COLO829 (cell line): ENCODE results near the gene UGT1A8.
A peak's percentile ranks its signal among the peaks of the same experiment; 100 is the strongest.

Experiments used
- DNase-seq: peaks from one replicate; pipeline ENCODE4 v3.0.0; 2012; ENCODE audit warnings: low spot score

The UGT1A8 gene

DNA sequence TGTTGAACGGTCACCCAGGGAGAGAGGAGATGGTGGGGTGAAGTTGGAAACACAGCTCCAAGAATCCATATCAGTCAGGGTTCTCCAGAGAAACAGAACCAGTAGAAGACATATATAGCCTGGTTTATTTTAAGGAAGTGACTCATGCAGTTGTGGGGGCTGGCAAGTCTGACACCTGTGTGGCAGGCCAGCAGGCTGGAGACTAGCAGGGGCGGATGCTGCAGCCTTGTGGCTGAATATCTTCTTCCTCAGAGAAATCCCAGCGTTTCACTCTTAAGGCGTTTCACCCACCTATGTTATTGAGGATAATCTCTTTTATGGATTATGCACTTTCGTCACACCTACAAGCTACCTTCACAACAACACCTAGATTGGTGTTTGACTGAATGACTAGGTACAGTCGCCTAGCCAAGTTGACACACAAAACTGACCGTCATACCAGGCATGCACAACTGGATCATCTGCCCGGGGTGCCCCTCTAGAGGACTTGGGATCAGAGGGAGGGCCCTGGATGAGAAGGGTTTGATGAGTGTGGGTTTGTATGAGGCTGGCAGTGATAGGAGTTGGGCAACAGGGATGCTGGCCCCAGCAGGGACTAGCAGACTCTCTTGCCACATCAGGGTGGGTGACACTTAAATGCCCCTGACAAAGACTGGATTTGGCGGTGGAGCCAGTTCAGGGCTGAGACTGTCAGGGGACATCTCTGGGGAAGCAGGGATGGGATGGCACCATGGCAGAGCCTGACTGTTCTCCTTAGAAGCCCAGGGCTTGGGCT, 184.1 kb downstream of the UGT1A8 start:
- no peak for DNase-seq

DNA sequence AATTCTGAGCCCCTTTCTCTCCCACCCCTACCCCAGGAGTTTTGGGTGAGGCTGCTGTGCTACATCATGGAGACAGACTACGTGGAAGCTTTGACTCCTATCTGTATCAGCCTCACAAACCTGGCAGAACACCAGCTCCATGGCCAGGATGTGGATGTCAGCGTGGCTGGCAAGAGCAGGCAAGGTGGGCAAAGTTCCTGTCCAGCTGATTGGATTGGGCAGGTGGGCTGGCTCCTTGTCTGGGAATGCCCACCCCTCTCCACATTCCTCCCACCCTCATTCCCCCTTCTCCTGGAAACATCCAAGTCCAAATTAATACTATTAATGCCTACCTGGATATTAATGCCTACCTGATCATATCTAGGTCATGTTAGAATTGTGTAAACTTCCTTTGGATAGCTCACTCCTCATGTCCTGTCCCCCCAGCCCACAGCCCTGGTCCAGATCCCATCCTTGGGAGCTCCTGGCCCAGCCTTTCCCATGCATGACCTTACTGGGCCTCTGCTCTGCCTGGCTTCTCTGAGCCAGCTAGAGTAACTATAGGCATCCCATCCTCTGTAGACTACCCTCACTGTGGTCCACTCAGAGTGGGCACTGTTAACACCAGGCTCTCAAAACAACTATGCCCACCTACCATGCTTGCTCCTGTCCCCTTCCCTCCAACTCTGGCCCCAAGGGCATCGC, 184.8 kb downstream of the UGT1A8 start:
- no peak for DNase-seq

DNA sequence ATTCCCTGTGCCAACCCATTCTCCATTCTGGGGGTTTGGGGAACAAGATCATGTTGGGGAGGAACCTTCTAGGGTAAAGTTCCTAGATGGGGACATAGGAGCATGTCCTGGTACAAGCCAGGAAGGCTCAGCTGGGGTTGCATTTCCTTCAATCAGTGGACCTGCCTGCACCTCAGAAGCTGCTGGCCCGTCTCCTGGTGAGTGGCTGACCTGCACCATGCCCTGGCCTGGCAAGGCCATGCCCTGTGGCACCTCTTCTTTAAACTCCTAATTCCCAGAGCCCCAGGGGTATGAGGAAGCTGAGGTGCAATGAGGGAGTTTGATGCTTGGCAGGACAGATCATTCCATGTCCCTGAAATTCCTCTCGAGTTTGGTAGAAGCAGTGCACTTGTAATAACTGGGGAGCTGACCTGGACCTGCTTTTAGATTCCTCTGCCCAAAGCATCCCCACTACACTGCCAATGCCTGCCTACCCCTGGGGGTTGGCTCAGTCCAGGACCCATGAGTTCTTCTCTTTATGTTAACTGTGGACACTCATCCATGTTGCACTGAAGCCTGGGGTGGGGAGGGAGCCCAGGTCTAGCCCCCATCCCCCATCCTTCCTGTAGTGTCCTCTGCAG, 186.0 kb downstream of the UGT1A8 start:
- DNase-seq: no peak

DNA sequence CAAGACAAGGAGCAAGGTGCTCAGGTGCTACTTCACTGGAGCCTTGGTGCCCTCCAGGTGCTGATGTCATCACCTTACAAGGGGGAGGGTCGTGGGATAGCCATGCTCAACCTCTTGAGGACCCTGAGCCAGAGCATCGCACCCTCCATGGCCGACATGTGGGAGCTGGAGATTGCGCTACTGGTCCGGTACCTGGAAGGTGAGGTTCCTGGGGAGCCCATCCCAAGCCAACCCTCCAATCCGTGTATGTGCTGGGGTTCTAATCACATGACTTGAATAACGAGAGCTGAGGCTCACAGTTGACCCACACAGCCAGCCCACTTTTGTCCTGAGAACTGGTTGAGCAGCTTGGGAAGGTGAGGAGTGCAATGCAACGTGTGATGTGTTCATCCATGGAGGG, 186.6 kb downstream of the UGT1A8 start:
- no peak for DNase-seq

DNA sequence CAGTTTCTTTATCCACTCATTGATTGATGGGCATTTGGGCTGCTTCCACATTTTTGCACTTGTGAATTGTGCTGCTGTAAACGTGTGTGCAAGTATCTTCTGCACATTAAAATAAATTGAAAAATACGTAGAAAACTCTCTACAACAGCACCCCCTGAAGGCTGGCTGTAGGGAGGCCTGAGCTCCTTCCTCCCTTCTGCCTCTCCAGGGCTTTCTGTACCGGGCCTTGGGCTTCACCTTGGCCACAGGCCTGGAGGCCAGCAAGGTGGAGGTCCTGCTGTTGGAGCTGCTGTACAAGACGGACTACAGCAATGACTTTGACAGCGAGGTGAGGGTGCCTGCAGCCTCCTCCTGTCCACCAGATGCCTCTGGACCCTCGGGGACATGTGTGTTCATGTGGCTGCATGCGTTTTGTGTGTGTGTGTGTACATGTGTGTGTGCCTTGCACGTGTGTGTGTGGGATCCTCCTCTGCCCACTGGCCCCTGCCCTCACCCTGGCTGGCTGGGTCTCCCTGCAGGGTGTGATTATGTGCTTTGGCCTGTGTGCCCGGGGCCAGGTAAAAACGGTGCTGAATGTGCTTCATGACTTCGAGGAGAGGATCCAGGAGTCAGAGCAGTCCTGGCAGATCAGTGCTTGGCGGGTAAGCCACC, 189.9 kb downstream of the UGT1A8 start:
- no peak for DNase-seq

DNA sequence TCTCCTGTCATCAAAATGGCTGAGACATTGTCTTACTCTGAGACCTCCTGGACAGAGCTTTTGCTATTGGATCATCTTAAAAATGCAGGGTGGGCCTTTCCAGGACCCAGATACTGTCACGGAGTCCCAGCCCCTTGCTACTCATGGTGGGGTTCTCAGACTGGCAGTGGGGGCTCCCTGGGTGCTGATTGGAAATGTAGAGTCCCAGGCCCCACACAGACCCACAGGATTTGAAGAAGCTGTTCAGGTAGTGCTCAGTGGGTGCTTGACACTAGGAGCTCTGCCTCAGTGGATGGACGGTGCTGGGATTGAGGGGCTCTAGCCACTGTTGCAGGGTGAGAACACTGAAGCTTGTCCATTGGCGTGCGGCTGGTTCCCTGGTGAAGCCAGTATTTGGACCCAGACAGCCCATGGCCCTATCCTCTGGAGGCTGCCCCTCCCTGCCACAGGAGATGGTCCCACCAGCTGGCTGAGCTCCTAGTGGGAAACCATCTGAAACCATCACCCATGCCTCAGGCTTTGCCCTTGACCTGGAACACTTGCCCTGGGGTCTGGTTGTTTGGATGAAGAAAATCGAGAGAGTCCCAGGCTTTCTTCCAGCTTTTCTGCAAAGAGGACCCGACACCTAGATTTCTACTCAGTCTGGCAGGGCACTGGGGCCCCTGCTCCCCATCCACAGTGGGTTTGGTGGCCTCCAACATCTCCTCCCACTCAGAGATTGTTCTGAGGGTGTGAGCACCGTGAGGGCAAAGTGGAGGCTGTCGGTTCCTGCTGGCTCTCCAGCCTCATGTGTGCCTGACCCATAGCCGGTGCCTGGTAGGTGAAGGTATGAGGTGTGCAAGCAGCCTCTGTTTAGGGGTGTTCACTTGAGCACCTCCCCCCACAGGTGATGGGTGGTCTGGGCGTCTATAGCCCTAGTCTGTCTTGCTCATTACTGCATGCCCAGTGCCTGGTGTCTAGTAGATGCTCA, 190.8 kb downstream of the UGT1A8 start:
- no peak for DNase-seq

DNA sequence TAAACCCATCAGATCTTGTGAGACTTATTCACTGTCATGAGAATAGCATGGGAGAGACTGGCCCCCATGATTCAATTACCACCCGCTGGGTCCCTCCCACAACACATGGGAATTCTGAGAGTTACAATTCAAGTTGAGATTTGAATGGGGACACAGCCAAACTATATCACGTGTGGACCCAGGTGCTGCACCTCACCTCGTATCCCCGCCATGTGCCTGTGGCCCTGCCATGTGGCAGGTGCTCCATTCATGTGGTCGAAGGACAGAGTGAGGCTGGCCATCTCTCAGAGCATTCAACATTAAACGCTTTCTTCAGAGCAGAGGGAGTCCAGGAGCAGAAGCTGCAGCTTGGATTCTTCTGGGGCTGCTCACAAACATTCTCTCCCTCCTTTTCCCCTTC, 193.0 kb downstream of the UGT1A8 start:
- DNase-seq: no peak

DNA sequence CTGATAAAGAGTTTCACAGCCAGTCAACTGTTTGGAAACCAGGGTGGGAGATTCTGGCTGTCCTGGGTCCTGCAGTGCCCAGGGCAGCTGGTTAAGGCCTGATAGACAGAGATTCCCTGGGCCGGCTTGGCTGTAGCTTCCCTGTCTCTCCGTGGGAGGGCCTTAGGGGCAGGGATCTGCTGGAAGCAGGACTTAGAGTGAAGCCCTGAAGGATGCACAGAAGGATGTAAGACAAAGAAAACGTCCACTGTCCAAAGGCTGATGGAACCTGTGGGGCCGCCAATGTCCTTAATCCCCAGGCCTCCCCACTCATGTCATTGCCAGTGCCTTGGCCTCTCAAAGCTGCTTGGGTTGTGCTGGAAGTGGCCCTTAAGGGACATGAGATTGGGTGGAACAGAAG, 193.7 kb downstream of the UGT1A8 start:
- no peak for DNase-seq

DNA sequence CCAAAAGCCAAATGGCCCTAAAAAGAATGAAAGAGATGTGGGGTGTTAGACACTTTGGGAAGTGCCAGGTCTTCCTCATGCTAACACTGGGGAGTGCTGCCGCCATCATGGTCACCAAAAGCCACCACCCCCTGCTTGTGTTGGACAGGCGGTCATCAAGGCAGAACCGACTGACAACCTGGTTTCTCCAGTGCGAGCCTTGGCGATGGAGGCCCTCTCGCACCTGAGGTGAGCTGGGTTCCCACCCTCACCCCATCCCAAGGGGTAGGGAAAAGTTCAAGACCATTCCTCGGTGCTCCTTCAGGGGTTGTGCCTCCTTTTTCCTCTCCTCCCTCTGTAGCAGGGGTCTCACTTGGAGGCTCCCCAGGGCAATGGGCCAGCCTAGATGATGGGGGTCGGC, 194.3 kb downstream of the UGT1A8 start:
- no peak for DNase-seq

DNA sequence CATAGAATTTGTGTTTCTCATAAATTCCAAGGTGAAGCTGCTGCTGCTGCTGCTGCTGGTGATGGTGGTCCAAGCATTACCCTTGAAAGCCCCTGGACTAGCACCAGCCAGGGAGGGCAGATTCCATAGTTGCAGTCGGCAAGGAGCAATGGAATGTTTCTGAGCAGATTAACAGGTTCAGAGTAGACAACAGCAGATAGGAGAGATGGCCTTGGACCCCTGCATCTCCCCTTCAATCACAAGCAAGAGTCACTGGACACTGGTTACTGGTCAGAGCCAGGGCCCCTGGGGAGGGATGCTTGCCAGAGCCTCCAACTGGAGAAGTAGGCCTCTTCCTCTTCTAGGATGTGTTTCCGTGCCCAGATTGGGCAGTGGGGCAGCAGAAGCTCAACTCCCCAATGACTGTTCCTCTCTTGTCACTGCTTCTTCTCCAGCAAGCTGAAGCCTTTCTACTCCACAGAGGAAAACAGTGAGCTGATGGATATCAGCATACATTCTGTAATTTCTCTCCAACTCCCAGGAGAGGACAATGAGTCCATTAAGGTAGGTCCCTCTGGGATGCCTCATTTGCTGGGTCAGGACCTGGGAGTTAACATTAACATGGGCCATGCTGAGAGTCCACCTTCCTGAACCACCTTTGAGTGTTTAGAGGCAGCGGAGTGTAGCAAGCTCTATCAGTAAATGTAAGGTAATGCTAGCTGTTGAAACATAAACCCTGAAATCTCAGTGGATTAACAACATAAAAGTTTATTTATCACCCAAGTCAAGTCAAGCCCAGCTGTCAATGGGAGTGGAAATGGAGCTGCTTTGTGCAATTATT, 196.0 kb downstream of the UGT1A8 start:
- DNase-seq: no peak

DNA sequence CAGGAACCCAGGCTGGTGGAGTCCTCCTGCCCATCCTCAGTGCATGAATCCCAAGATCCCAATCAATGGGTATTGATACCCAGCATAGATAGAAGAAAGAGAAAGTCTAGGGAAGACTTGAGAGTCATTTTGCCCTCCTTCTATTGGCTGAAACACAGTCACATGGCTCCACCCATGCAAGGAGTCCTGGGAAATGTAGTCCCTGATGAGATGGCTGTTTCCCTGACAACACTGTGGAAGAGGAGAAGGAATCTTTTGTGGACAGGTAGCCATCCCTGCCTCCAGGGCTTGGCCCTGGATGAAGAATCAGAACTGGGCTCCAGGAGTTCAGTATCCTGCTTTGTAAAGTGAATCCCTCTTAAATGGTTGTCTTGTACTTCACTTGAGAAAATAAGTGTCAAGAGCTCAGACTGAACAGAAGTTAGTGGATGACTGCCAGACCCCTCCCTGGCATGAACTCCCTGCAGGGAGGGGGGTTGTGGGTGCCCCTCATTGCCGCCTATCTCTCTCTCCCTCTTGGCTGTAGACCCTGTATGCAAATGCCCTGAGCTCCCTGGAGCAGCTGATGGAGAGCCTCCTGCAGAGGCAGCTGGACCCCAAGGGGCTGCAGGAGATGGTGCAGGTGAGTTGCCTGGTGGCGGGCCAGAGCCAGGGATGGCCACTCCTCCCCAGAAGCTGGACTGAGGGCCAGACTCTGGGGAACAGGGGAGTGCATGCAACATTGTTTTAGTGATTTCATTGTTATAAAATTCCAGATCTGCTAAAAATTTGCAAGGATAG, 196.8 kb downstream of the UGT1A8 start:
- DNase-seq: peak; percentile 59

DNA sequence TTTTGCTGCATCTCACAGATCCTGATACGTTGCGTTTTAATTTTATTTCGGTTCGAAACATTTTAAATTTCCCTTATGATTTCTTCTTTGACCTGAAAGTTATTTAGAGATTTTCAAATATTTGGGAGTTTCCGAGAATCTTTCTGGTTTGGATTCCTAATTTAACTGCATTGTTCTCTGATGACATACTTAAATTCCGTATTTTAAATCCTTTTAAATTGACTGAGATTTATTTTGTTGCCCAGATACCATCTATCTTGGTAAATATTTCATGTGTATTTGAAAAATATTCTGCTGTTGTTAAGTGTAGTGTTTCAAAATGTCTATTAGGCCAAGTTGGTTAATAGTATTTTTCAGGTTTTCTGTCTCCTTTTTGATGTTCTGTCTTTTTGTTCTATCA, 198.4 kb downstream of the UGT1A8 start:
- DNase-seq: no peak

DNA sequence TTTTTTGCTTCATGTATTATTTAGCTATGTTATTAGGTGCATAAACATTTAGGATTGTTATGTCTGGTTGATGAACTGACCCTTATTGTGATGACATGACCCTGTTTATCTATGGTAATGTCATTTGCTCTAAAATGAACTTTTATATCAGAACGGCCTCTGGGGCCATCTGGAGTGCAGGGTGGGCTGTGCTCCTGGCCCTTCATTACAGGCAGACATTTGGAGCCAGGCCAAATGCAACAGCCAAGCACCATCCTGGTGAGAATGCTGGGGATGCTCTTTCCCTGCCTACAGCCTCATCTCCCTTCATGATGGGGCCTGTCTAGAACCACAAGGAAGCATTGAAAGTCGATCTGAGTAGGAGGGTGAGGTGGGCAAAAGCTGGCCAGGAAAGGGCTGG, 198.9 kb downstream of the UGT1A8 start:
- no peak for DNase-seq

DNA sequence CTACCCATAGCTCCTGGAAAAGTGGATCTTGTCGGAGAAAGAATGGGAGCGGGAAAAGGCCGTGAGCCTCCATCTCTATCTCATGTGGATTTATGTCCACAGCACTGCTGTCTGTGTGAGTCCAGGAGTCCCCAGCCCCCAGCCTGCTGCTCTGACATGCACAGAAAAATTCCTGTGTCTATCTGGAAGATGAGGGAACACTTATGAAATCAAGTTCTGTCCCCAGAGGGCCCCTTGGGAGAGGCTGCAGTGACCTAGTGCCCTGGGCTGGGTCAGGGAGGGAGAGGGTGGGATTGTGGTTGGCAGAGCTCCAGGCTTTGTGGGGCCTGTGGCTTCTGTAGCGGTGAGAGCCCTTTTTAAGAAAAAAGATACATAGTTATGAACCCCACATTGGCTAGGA, 199.3 kb downstream of the UGT1A8 start:
- no peak for DNase-seq

DNA sequence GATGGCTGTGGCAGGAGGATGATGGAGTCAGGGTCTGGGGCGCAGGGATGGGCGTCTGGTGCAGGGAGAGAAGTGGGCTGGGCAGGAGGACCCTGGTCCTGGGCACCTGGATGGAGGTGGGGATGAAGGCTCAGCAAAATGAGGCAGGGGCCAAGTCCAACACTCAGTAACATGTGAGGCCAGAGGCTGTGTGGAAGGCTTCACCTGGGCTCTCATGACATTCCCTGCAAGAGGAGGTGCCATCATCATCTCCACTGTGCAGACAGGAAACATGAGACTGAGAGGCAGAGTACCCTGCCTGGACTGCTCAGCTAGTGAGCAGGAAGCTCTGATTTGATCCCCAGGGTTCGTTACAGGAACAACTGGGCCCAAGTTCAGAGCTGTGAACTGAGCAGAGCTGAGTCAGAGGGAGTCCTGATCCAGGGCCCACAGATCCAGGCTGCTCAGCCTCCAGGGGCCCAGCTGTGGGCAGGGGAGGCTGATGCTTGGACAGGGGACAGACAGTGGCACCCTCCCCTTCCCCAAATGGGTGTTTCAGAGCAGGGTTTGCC, 200.0 kb downstream of the UGT1A8 start:
- no peak for DNase-seq

DNA sequence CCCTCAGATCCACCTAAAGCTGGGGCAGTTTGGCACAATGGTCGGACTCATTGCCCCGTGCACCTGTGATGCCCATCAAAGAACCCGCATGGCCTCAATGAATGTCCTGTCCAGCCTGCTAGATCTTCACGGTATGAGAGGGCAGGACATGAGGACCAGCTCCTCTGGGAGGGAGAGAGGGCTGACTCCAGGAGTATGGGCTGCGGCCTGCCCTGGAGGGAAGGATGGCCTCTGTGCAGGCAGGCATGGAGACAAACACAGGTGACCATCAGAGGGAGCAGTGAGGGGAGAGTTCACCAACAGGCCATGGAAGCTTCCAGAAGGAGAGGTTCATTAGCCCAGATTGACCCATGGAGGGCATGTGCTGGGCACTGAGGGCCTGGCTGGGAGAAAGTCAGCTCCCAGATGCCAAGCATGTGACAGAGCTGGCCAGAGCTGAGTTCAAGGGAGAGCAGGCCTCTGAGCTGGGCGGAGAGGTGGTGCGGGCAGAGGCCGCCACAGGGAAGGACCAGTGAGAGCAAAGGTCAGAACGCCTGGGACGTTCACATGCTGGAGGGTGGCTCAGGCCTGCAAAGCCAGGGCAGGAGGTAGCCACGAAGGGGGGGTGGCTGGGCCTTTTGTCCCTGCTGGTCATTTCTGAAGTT, 200.7 kb downstream of the UGT1A8 start:
- no peak for DNase-seq

DNA sequence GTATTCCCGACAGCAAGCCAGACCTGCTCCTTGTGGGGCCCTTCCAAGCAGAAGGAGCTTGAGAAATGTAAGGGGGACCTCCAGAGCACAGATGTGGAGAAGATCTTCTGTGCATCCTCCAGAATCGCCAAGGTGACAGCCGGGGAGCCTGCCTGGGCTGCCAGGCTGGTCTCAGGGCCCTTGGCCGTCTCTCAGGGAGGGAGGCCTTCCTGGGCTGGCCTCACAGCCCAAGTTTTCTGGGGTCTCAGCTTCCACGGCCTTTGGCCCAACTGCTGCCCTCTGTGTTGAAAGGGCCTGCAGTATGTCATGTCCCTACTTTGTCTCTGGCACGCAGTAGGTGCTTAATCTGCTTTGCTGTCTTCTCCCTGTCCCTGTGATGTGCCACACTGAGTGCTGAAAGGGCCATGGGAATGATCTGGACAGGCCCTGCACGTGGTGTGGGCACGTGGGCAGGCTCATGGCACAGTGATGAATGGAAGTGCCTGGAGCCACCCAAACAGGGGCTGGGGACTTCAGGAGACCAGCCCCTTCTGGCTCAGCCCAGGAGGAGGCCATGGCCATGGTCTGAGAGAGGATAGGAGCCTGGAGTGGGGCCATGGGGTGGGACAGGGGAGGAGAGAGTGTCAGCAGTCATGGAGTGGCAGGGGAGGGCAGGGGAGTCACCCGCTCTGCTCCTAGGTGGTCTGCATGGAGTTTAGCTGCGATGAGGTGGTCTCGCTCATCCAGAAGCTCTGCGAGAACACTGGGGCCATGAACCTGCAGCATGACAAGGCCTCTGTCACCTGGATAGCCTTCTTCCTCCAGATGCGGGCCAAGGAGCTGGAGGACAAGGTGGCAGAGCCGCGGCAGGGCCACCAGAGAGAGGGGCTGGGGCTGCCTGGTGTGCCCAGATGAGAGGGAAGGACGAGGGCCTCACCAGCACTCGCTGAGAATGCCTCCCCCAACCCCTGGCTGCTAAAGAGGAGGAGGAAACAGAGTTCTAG, 201.5 kb downstream of the UGT1A8 start:
- DNase-seq: no peak
